Progenitor cell of endocrine pancreas (in vitro differentiated cells): ENCODE measurements around the gene SCRG1. TPM values are rescaled to one million over a fixed set of nuclear protein-coding genes. Genes with fewer than 3 reads are reported as not detected.

Source experiments
- DNase-seq: peaks from one replicate; pipeline ENCODE4 v3.0.0; 2021; ENCODE audit warnings: low spot score; ENCODE audit not compliant: unreplicated experiment
- H3K27ac Mint-ChIP-seq: 2 replicates; pipeline ENCODE4 v1.8.0; 2021; ENCODE audit warnings: mild to moderate bottlenecking, moderate library complexity, mixed read lengths
- H3K27me3 Mint-ChIP-seq: 2 replicates; pipeline ENCODE4 v1.8.0; 2021; ENCODE audit warnings: mixed read lengths
- H3K36me3 Mint-ChIP-seq: 2 replicates; pipeline ENCODE4 v1.8.0; 2022; ENCODE audit warnings: mixed read lengths; ENCODE audit not compliant: insufficient read depth
- H3K4me1 Mint-ChIP-seq: 2 replicates; pipeline ENCODE4 v1.8.0; 2021; ENCODE audit warnings: low read depth, mixed read lengths
- H3K4me3 Mint-ChIP-seq: 2 replicates; pipeline ENCODE4 v1.8.0; 2021; ENCODE audit warnings: low read depth, mild to moderate bottlenecking, moderate library complexity, mixed read lengths
- H3K9me3 Mint-ChIP-seq: 2 replicates; pipeline ENCODE4 v1.8.0; 2021; ENCODE audit warnings: low read depth, mixed read lengths
- CTCF ChIP-seq: fragments of 200-600 bp; sonication (generic); IDR thresholded peaks from one replicate; pipeline ENCODE4 v1.5.0; 2021; ENCODE audit warnings: antibody characterized with exemption, mild to moderate bottlenecking; ENCODE audit not compliant: unreplicated experiment
- total RNA-seq: library from RNA; stranded (reverse); gene quantifications from 2 replicates; pipeline ENCODE4 v1.2.1, GENCODE V29; 2021

Gene SCRG1
- total RNA-seq, 1 donor from 2014 or later = not detected

- H3K9me3 Mint-ChIP-seq = no peaks in the 10 kb centered on the region
- H3K27me3 Mint-ChIP-seq = no peaks in the 10 kb centered on the region
- DNase-seq = no peak
- no peaks in the 10 kb centered on the region for H3K36me3 Mint-ChIP-seq
- H3K4me3 Mint-ChIP-seq = no peak overlapping the region
- TF ChIP-seq CTCF = no peak
- H3K4me1 Mint-ChIP-seq = peaks cover 14% of the 10 kb centered on the region
- no peak overlapping the region for H3K27ac Mint-ChIP-seq
Observed at GRCh38 chr4:173347467-173347866, 51.4 kb downstream of the SCRG1 start.

GRCh38 chr4:173346074-173346473 lies 52.8 kb downstream of the SCRG1 start:
- no peaks in the 10 kb centered on the region for H3K9me3 Mint-ChIP-seq
- TF ChIP-seq CTCF = no peak
- H3K27me3 Mint-ChIP-seq = no peaks in the 10 kb centered on the region
- peaks cover 14% of the 10 kb centered on the region for H3K4me1 Mint-ChIP-seq
- no peaks in the 10 kb centered on the region for H3K36me3 Mint-ChIP-seq
- H3K4me3 Mint-ChIP-seq = no peak overlapping the region
- DNase-seq = no peak
- H3K27ac Mint-ChIP-seq = no peak overlapping the region

GRCh38 chr4:173345648-173346047 lies 53.3 kb downstream of the SCRG1 start:
- Mint-ChIP-seq H3K36me3 (no peaks in the 10 kb centered on the region), H3K27me3 (no peaks in the 10 kb centered on the region), H3K4me3 (no peak overlapping the region), H3K9me3 (no peaks in the 10 kb centered on the region), H3K4me1 (peaks cover 14% of the 10 kb centered on the region), H3K27ac (no peak overlapping the region)
- no peak for TF ChIP-seq CTCF
- DNase-seq = no peak

GRCh38 chr4:173343832-173344397 lies 55.0 kb downstream of the SCRG1 start:
- TF ChIP-seq CTCF = no peak
- Mint-ChIP-seq H3K4me3 (no peak overlapping the region), H3K27ac (peak overlapping the region; percentile 84), H3K27me3 (no peaks in the 10 kb centered on the region), H3K4me1 (peaks cover 14% of the 10 kb centered on the region), H3K9me3 (no peaks in the 10 kb centered on the region), H3K36me3 (no peaks in the 10 kb centered on the region)
- DNase-seq = no peak

- H3K4me3 Mint-ChIP-seq = no peak overlapping the region
- no peaks in the 10 kb centered on the region for H3K27me3 Mint-ChIP-seq
- no peaks in the 10 kb centered on the region for H3K9me3 Mint-ChIP-seq
- DNase-seq = no peak
- H3K27ac Mint-ChIP-seq = no peak overlapping the region
- H3K36me3 Mint-ChIP-seq = peaks cover 3% of the 10 kb centered on the region
- no peak for TF ChIP-seq CTCF
- peaks cover 19% of the 10 kb centered on the region for H3K4me1 Mint-ChIP-seq
Observed at GRCh38 chr4:173337463-173337862, 61.5 kb downstream of the SCRG1 start.
